Measurements from ENCODE around the gene MAD1L1.

Gene MAD1L1

DNA sequence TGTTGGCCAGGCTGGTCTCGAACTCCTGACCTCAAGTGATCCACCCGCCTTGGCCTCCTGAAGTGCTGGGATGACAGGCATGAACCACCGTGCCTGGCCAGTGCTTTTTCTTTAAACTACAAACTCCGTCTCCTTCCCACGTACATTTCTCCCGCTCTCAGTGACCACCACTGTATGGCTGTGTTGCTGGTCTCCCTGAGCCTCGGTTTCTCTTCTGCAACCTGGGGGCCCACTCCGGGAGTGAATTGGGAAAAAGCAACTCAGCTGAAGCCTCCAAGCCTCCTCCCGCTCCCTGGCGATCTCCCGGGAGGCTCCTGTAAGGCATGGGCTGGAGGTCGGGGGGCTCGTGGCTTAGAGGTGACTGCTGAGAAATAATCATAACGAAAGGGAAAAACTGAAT is 426.4 kb downstream of the MAD1L1 start:
- Histone ChIP-seq H3K4me1 (ENCODE audit: insufficient read depth, low read length) (no peaks in the 10 kb centered on the region), H3K27ac (ENCODE audit: low read depth, low read length) (no peak overlapping the region), H3K9me3 (ENCODE audit: insufficient read depth, low read depth, low read length) (peaks cover 11% of the 10 kb centered on the region), H3K4me3 (ENCODE audit: low read length) (no peak overlapping the region), H3K36me3 (ENCODE audit: insufficient read depth, low read length) (no peaks in the 10 kb centered on the region), H3K27me3 (ENCODE audit: insufficient read depth, low read length) (no peaks in the 10 kb centered on the region), H3K9ac (ENCODE audit: low read depth, low read length) (no peak overlapping the region)
- WGBS, result 92% methylated on average over 14 of the region's 14 CpGs

- no peak overlapping the region for H3K27ac ChIP-seq (ENCODE audit: low read depth, low read length)
- H3K4me3 ChIP-seq (ENCODE audit: low read length), result no peak overlapping the region
- no peaks in the 10 kb centered on the region for H3K27me3 ChIP-seq (ENCODE audit: insufficient read depth, low read length)
- H3K4me1 ChIP-seq (ENCODE audit: insufficient read depth, low read length), result no peaks in the 10 kb centered on the region
- H3K36me3 ChIP-seq (ENCODE audit: insufficient read depth, low read length), result no peaks in the 10 kb centered on the region
- 82% methylated on average over 21 of the region's 21 CpGs for WGBS
- peaks cover 14% of the 10 kb centered on the region for H3K9me3 ChIP-seq (ENCODE audit: insufficient read depth, low read depth, low read length)
- no peak overlapping the region for H3K9ac ChIP-seq (ENCODE audit: low read depth, low read length)
Observed at GRCh38 chr7:1804310-1804709, 428.4 kb downstream of the MAD1L1 start.

DNA sequence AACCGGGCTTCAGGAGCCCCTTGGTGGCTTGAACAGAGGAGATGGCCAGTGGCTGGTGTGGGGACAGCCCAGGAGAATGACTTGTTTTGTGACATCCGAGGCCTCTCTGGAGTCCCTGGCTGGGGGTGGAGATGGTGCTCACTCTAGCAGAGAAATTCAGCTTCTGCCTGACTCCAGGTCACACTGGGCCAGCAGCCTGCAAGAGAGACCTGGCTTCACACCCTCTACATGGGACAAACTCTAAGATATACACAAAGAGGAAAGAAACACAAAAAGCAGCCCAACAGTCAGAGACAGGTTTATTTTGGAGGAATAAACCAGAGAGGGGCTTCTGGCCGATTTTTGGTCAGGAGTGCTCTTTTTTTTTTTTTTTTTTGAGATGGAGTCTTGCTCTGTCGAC is 429.8 kb downstream of the MAD1L1 start:
- WGBS, result 95% methylated on average over 4 of the region's 4 CpGs
- Histone ChIP-seq H3K27ac (ENCODE audit: low read depth, low read length) (no peak overlapping the region), H3K9me3 (ENCODE audit: insufficient read depth, low read depth, low read length) (peaks cover 14% of the 10 kb centered on the region), H3K36me3 (ENCODE audit: insufficient read depth, low read length) (no peaks in the 10 kb centered on the region), H3K4me3 (ENCODE audit: low read length) (no peak overlapping the region), H3K4me1 (ENCODE audit: insufficient read depth, low read length) (no peaks in the 10 kb centered on the region), H3K27me3 (ENCODE audit: insufficient read depth, low read length) (no peaks in the 10 kb centered on the region), H3K9ac (ENCODE audit: low read depth, low read length) (no peak overlapping the region)

DNA sequence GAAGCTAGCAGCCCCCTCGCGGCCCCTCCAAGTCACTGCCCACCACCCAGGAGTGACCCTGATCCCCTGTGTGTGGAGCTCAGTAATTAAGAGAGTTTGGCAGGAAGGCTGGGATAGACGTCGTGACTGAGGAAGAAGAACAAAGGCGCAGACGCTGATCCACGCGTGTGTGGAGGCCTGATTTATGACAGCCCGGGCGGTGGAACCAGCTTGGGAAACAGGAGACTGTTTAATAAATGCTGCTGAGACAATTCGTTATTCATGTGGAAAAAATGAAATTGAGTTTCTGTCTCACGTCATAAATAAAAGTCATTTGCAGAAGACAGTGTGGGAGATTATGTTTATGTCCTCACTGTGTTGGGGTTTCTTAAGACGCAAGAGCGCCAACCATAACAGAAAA is 431.8 kb downstream of the MAD1L1 start:
- no peak overlapping the region for H3K4me3 ChIP-seq (ENCODE audit: low read length)
- H3K4me1 ChIP-seq (ENCODE audit: insufficient read depth, low read length), result no peaks in the 10 kb centered on the region
- 92% methylated on average over 12 of the region's 14 CpGs for WGBS
- no peaks in the 10 kb centered on the region for H3K36me3 ChIP-seq (ENCODE audit: insufficient read depth, low read length)
- H3K27ac ChIP-seq (ENCODE audit: low read depth, low read length), result no peak overlapping the region
- peaks cover 17% of the 10 kb centered on the region for H3K9me3 ChIP-seq (ENCODE audit: insufficient read depth, low read depth, low read length)
- no peaks in the 10 kb centered on the region for H3K27me3 ChIP-seq (ENCODE audit: insufficient read depth, low read length)
- H3K9ac ChIP-seq (ENCODE audit: low read depth, low read length), result no peak overlapping the region

DNA sequence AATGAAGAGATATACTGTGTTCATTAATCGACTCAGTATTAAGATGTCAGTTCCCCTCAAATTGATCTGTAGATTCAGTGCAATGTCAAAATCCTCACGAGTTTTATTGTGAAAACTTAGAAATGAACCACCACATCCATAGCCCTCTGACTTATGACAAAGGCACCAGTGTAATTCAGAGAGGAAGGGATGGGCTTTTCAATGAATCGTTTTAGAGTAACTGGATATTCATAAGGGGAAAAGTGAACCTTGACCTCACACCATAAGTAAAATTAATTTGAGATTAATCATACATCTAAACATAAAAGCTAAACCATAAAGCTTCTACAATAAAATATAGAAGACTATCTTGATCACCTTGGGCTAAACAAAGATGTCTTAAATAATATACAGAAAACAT is 434.6 kb downstream of the MAD1L1 start:
- Histone ChIP-seq H3K4me3 (ENCODE audit: low read length) (no peak overlapping the region), H3K27ac (ENCODE audit: low read depth, low read length) (no peak overlapping the region), H3K4me1 (ENCODE audit: insufficient read depth, low read length) (no peaks in the 10 kb centered on the region), H3K9me3 (ENCODE audit: insufficient read depth, low read depth, low read length) (peaks cover 29% of the 10 kb centered on the region), H3K27me3 (ENCODE audit: insufficient read depth, low read length) (no peaks in the 10 kb centered on the region), H3K9ac (ENCODE audit: low read depth, low read length) (no peak overlapping the region), H3K36me3 (ENCODE audit: insufficient read depth, low read length) (no peaks in the 10 kb centered on the region)
- whole genome bisulfite sequencing, result 81% methylated on average over 2 of the region's 3 CpGs

- Histone ChIP-seq H3K27ac (ENCODE audit: low read depth, low read length) (no peak overlapping the region), H3K4me1 (ENCODE audit: insufficient read depth, low read length) (no peaks in the 10 kb centered on the region), H3K4me3 (ENCODE audit: low read length) (no peak overlapping the region), H3K27me3 (ENCODE audit: insufficient read depth, low read length) (no peaks in the 10 kb centered on the region), H3K9me3 (ENCODE audit: insufficient read depth, low read depth, low read length) (peaks cover 15% of the 10 kb centered on the region), H3K36me3 (ENCODE audit: insufficient read depth, low read length) (no peaks in the 10 kb centered on the region), H3K9ac (ENCODE audit: low read depth, low read length) (no peak overlapping the region)
- WGBS, result no CpG with 5 or more reads among the region's 1 CpG
Observed at GRCh38 chr7:1794888-1795542, 437.7 kb downstream of the MAD1L1 start.

- H3K9me3 ChIP-seq (ENCODE audit: insufficient read depth, low read depth, low read length), result peaks cover 7% of the 10 kb centered on the region
- no peaks in the 10 kb centered on the region for H3K36me3 ChIP-seq (ENCODE audit: insufficient read depth, low read length)
- H3K4me3 ChIP-seq (ENCODE audit: low read length), result no peak overlapping the region
- 93% methylated on average over 18 of the region's 18 CpGs for WGBS
- no peaks in the 10 kb centered on the region for H3K27me3 ChIP-seq (ENCODE audit: insufficient read depth, low read length)
- H3K9ac ChIP-seq (ENCODE audit: low read depth, low read length), result no peak overlapping the region
- no peak overlapping the region for H3K27ac ChIP-seq (ENCODE audit: low read depth, low read length)
- no peaks in the 10 kb centered on the region for H3K4me1 ChIP-seq (ENCODE audit: insufficient read depth, low read length)
Observed at GRCh38 chr7:1787681-1788235, 445.0 kb downstream of the MAD1L1 start.

DNA sequence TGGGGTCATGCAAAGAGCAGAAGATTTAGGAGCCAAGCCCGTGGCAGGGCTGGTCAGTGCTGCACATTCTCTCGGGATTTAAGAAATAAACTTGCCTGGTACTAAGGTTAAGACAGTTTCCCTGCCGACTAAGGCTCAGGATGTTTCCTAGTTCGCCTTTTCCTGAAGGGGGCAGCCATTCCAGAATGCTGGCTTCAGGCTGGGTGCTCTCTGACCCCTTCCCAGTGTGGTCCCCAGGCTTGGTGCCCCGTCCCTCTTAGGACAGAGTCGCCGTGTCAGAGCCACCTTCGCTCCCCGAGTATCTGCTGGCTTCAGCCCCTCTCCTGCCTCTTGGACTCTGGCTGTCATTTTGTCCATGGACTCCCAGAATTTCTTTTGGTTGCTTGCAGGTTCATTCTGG is 445.5 kb downstream of the MAD1L1 start:
- no peaks in the 10 kb centered on the region for H3K27me3 ChIP-seq (ENCODE audit: insufficient read depth, low read length)
- H3K4me1 ChIP-seq (ENCODE audit: insufficient read depth, low read length), result no peaks in the 10 kb centered on the region
- WGBS, result 82% methylated on average over 9 of the region's 9 CpGs
- no peak overlapping the region for H3K27ac ChIP-seq (ENCODE audit: low read depth, low read length)
- peaks cover 7% of the 10 kb centered on the region for H3K9me3 ChIP-seq (ENCODE audit: insufficient read depth, low read depth, low read length)
- no peak overlapping the region for H3K9ac ChIP-seq (ENCODE audit: low read depth, low read length)
- no peak overlapping the region for H3K4me3 ChIP-seq (ENCODE audit: low read length)
- no peaks in the 10 kb centered on the region for H3K36me3 ChIP-seq (ENCODE audit: insufficient read depth, low read length)

GRCh38 chr7:1785839-1786238 is 446.9 kb downstream of the MAD1L1 start:
- H3K27ac ChIP-seq (ENCODE audit: low read depth, low read length), result no peak overlapping the region
- H3K9me3 ChIP-seq (ENCODE audit: insufficient read depth, low read depth, low read length), result peaks cover 7% of the 10 kb centered on the region
- H3K36me3 ChIP-seq (ENCODE audit: insufficient read depth, low read length), result no peaks in the 10 kb centered on the region
- WGBS, result 87% methylated on average over 3 of the region's 3 CpGs
- H3K27me3 ChIP-seq (ENCODE audit: insufficient read depth, low read length), result no peaks in the 10 kb centered on the region
- H3K4me1 ChIP-seq (ENCODE audit: insufficient read depth, low read length), result no peaks in the 10 kb centered on the region
- H3K4me3 ChIP-seq (ENCODE audit: low read length), result no peak overlapping the region
- no peak overlapping the region for H3K9ac ChIP-seq (ENCODE audit: low read depth, low read length)

DNA sequence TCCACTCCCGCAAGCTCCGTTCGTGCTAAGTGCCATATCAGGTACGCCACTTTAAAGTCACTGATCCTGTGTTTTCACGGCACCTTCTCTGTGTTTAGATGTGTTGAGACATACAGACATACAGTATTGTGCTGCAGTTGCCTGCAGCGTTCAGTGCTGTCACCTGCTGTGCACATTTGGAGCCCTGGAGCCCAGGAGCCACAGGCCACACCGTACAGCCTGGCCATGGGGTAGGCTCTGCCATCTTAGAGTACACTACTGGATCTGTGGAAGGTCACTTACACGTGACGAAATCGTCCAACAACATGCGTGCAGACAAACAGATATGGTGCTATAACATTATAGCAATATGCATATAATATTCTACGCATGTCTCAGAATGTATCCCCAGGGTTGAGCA is 451.4 kb downstream of the MAD1L1 start:
- H3K36me3 ChIP-seq (ENCODE audit: insufficient read depth, low read length), result no peaks in the 10 kb centered on the region
- no peaks in the 10 kb centered on the region for H3K27me3 ChIP-seq (ENCODE audit: insufficient read depth, low read length)
- H3K4me3 ChIP-seq (ENCODE audit: low read length), result no peak overlapping the region
- H3K4me1 ChIP-seq (ENCODE audit: insufficient read depth, low read length), result no peaks in the 10 kb centered on the region
- H3K9ac ChIP-seq (ENCODE audit: low read depth, low read length), result no peak overlapping the region
- peaks cover 7% of the 10 kb centered on the region for H3K9me3 ChIP-seq (ENCODE audit: insufficient read depth, low read depth, low read length)
- no peak overlapping the region for H3K27ac ChIP-seq (ENCODE audit: low read depth, low read length)
- WGBS, result 93% methylated on average over 12 of the region's 12 CpGs

GRCh38 chr7:1779445-1779844 is 453.3 kb downstream of the MAD1L1 start:
- Histone ChIP-seq H3K27ac (ENCODE audit: low read depth, low read length) (no peak overlapping the region), H3K4me1 (ENCODE audit: insufficient read depth, low read length) (no peaks in the 10 kb centered on the region), H3K9ac (ENCODE audit: low read depth, low read length) (no peak overlapping the region), H3K4me3 (ENCODE audit: low read length) (no peak overlapping the region), H3K36me3 (ENCODE audit: insufficient read depth, low read length) (no peaks in the 10 kb centered on the region), H3K9me3 (ENCODE audit: insufficient read depth, low read depth, low read length) (no peaks in the 10 kb centered on the region), H3K27me3 (ENCODE audit: insufficient read depth, low read length) (no peaks in the 10 kb centered on the region)
- 93% methylated on average over 13 of the region's 14 CpGs for WGBS

- Histone ChIP-seq H3K9ac (ENCODE audit: low read depth, low read length) (no peak overlapping the region), H3K27me3 (ENCODE audit: insufficient read depth, low read length) (no peaks in the 10 kb centered on the region), H3K4me1 (ENCODE audit: insufficient read depth, low read length) (no peaks in the 10 kb centered on the region), H3K4me3 (ENCODE audit: low read length) (no peak overlapping the region), H3K27ac (ENCODE audit: low read depth, low read length) (no peak overlapping the region), H3K36me3 (ENCODE audit: insufficient read depth, low read length) (no peaks in the 10 kb centered on the region), H3K9me3 (ENCODE audit: insufficient read depth, low read depth, low read length) (no peaks in the 10 kb centered on the region)
- 86% methylated on average over 6 of the region's 6 CpGs for WGBS
Observed at GRCh38 chr7:1777122-1777521, 455.6 kb downstream of the MAD1L1 start.

Data from HUES64 (cell line).